Stimulated activated CD8-positive, alpha-beta memory T cell treated with anti-CD3 and anti-CD28 coated beads, Interleukin-2, amount 100 ng/mL, for 1 hour (primary cell): ENCODE results near the gene EXOSC10.
"Not testable (repeated sequence)": the region's sequence is repeated elsewhere in the genome, so short reads cannot be mapped to it uniquely, and the experiment has no call there.

Experiments used
- DNase-seq, 2 donors: peaks; one replicate each; pipeline ENCODE4 v3.0.0-alpha.2; 2020; ENCODE audit warnings: low read depth in 2 of 2

Gene EXOSC10

DNA sequence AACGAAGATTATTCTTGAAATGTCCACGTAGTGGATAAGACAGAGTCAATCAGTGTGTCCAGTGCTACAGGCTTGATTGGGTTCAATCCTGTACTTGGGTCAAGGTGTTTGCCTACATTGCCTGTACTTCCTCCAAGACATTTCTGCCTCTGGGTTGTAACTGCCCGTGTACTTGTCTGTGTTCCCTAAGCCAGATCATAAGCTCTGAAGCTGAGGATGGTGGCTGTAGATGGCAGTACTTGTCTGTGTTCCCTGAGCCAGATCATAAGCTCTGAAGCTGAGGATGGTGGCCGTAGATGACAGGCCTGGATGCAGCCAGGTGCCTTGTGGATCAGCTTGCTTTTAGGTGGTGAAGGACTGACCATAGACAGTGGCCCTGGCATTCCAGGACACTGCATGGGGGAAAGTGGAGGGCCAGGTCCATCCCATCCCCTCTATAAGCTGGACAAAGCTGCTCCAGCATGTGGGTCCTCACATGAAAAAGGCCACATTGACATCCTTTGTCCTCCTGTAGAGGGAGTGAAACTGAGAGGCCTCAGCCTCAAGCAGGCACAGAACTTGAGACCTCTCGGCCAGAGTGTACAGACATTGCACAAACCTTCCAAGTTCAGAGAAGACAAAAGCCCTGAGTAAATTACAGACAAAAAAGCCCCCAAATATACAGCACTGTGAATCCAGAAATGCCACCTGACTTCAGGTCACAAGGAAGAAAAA lies 37.9 kb downstream of the EXOSC10 start:
- no peak for DNase-seq

DNA sequence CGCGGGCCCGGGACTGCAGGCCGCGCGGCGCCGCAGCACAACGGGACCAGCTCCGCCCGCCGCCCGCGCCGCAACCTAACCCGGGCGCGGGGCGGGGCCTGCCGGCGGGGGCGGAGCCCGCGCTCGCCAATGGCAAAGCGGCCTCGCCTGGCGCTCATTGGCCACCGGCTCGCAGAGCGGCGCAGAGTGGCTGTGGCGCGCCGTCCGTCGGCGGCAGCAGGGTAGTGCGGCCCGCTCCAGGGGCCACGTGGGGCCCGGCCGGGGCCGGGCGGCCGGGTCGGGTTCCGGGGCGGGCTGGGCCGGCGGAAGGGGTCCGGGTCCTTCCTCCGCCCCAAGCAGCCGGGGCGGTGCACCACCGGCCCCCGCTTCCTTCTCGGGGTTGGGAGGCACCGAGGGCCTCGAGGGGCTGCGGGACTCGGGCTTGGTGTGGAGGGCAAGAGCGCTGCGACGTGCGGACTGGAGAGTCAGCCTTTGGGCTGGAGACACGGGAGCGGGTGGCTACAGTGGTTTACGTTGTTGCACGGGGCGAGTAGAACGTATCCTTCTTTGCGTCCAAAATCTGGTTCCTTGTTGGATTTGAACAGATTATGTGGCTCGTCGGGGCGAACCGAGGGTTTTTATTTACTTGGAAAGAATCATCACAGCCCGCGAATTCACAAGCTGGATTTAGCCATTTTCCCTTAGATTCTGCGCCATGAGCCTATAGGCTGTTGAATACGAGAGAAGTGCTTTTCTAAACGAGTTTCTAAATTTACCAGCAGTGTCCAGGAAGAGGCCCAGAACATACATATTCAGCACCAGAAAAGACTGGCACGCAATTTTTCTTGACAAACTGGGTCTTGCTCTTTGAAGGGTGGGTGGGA lies 39.5 kb downstream of the EXOSC10 start, which contains the start of gene SRM:
SRM (minus strand) TSS at position 51 of the 863 bp plus-strand sequence. CDS start 75 bp downstream, outside the sequence.
- peak; percentile 77 to 82 for DNase-seq

DNA sequence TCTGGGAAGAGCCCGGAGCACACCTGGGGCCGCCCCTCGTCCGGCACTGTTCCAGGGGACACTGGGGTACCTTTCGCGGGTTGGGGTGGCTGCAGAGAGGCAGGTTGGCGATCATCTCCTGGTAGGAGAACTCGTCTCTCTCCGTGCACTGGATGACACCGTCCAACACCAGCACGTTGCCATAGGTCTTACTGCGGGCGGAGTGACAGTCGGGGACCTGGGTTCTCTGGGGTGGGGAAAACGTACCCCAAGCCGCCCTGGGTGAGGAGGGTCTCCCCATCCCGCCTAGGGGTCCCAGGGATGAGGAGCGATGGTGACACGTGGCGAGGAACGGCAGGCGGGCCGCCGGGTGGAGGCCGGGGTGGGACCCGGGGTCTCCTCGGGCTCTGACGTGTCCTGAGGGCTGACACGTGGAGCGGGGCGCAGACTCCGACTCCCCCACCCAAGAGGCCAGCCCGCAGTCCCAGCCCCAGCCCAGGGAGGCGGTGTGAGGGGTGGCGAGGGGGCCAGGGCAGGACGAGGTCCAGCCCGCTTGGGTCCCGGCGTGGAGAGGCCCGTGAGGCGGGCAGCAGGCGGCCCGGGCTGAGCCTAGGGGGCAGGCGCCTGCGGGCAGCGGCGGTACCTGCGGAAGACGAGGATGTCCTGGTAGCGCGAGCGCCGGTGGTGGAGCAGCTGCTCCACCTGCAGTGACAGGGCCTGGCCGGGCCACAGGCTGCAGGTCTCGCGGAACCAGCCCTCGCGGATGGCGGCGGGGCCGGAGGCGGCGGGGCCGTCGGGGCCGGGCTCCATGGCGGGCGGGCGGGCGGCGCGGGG lies 40.3 kb downstream of the EXOSC10 start:
- no peak for DNase-seq

DNA sequence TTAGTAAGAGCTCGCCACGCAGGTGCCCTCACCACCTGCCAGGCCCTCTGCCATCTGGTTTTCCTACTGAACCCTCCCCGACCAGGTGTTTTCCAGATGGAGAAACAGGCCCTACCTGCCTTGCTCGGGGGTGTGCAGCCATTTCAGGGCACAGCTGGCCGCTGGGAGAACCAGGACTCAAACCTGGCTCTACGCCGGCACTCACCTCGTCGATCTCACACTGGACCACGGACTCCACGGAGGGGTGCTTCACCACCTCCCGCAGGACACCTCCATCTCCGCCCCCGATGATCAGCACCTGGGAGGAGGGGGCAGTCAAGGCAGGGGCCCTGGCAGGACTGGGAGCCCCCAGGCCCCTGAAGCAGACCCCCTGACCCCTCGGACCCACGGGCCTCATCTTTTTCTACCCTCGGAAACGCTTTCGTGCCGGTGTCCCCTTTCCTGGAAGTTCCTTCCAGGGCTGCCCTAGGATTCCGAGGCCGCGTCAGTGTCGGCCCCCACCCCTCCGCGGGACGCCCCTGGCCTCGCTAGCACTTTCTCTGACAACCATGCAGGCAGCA lies 41.0 kb downstream of the EXOSC10 start:
- no peak for DNase-seq

DNA sequence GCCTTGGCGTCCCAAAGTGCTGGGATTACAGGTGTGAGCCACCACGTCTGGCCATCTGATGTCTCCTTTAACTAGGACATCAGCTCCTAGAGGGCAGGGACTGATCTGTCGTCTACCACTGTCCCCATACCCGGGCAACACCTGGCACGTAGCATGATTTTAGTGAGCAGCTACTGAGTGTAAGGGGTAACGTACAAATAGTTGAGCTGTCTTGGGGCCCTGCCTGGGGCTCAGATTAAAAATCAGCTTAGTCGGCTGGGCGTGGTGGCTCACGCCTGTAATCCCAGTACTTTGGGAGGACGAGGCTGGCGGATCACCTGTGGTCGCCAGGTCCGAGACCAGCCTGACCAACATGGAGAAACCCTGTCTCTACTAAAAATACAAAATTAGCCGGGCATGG lies 41.6 kb downstream of the EXOSC10 start:
- DNase-seq, result no peak

DNA sequence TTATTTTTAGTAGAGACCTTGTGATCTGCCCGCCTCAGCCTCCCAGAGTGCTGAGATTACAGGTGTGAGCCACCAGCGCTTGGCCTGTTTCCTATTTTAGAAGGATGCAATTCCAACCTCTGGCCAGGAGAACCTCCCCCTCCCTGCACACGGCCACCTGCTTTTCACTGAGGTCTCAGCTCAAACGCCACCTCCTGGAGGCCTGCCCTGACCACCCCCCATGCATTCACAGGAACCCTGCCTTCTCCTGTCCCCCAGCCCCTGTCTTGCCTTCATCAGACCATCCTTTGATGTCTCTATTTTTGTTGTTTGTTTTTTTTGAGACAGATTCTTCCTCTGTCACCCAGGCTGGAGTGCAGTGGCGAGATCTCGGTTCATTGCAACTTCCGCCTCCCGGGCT lies 42.2 kb downstream of the EXOSC10 start:
- no peak for DNase-seq

DNA sequence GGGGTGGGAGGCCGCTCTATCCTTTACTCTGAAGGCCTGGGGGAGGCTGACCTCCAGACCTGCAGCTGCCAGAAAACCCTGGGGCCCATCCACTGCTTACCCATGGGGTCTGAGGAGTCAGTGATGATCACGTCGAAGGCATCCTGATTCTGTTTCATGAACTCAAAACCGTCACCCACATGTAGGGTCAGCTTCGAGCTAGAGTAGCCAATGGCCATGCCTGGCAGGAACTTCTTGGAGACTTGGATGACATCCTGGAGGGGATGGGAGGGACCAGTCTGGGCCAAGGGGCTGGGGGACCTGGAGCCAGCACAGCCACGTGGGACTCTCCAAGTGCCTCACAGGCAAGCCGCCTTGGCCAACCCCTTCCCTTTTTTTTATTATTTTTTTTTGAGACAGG lies 43.2 kb downstream of the EXOSC10 start:
- DNase-seq, result no peak

DNA sequence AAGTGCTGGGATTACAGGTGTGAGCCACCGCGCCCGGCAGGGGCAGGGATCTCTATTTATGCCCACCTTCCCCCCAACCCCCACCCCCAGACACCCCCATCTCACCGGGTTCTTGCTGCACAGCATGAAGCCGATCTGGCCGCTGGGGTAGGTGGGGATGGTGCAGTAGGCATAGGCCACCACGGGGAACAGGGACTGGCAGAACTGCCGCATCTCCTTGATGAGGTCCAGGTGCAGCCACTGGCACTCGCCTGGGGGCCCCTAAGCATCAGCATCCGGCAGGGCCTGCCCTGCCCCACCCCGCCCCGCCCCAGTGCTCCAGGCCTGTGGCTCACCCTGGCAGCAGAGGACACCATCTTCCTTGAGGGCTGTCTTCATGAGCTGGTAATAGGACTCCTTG lies 44.0 kb downstream of the EXOSC10 start:
- DNase-seq, result no peak

DNA sequence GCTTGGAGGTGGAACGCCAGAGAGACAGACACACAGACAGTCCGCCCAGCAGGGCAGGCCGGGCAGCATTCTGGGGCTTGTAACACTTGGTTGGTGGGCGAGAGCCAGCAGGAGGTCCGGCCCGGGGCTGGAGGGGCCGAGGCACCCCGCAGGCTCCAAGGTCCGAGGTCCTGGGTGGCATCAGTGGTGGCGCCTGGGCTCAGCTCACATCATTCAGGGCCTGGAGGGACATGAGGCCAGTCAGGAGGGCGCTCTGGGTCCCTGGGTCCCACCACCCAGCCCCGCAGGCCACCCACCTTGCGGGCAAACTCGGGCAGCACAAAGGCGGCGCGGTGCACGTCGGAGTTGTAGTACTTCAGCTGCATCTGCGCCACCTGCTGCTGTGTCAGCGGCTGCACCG lies 45.0 kb downstream of the EXOSC10 start:
- no peak for DNase-seq

DNA sequence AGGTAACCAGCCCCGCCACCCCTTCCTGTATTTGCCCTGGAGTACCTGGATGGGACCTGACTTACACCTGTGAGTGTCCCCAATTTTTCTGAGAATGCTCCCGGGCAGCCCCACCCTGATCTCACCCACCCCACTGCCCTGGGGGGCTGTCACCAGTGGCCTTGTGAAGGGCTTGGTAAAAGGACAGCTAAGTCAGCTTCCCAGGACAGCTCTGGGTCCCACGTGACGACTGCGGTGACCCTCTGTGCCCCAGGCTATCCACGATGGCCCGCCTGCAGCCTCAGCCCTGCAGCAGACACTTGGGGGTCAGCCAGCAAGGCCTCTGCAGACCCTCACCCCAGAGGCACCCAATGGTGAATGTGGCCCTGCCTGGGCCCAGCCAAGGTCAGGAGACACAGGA lies 45.5 kb downstream of the EXOSC10 start:
- DNase-seq, result no peak

DNA sequence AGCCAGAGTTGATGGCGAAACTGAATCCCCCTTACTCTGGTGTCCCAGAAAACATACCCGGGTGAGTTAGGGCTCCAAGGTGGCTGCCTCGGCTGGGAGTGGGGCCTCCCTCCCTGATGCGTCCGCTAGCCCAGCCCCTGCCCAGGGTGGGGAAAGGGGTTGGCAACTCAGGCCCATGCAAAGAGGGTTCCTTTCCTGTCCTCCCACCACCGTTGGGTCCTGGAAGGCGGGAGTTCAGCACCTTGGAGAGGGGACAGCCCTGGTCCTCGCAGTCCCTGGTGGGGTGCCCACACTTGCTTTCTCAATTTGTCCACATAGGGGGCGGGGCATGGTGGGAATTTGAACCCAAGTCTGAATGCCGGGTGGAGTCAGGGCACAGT lies 45.9 kb downstream of the EXOSC10 start:
- DNase-seq, result no peak

DNA sequence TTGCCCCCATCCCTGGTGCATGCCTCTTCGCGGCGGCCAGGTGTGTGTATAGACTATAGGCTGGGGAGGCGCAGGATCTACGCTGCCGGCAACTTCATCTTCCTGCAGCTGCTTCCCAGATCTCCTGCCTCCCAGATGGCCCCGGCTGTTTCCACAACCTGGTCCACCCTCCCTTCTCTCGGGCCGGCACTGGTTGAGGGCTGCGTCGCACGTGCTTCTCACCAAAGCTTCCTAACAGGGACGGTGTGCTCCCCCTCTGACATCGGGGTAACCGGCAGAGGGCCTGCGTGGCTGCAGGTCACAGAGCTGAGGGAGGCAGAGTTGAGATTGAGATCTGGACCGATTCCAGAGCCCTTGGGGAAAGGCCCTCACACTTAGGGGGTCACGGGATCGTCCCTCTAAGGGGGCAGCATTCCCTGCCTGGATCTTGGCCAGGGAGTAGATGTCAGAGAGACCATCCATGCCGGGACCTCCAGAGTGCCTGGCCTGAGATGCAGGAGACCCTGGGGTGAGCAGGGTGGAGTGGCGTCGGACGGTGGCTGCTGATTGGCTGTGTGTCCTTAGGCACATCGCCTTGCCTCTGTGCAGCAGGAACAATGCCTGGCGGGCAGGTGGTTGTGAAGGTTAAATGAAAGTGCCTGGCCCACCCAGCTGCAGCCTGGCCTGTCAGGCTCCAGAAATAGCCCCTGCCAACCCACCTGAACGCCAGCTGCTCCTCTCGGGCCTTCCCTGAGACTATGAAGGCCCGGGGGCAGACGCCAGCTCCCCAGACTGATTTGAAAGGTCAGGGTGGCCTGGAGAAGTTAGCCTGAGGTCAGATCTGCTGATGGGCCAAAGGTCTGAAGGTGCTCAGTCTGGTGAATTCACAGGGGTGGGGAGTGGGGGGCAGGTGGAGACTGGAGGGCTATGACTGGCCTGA lies 46.6 kb downstream of the EXOSC10 start:
- DNase-seq, result no peak

DNA sequence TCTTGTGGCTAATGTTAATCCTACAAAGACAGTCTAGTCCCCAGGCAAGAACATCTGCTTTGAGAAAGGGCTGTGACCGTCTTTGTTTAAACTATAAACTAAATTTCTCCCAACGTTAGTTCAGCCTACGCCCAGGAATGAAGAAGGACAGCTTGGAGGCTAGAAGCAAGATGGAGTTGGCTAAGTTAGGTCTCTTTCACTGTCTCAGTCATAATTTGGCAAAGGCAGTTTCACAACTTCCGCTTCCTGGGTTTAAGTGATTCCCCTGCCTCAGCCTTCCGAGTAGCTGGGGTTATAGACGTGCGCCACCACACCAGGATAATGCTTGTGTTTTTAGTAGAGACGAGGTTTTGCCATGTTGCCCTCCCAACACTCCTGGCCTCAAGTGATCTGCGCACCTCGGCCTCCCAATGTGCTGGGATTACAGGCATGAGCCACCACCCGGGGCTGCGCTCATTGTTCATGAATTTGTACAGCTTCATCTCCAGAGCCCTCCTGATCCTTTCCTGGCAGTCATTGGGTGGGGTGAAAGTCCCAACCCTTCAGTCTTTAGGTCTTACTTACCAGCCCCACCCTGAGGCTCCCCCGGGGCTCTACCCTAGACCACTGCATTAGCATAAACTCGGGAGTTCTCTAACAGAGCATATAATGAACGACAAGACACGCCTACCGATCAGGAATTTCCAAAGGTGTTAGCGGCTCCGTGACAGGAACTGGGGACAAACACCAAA lies 47.7 kb downstream of the EXOSC10 start:
- no peak for DNase-seq

DNA sequence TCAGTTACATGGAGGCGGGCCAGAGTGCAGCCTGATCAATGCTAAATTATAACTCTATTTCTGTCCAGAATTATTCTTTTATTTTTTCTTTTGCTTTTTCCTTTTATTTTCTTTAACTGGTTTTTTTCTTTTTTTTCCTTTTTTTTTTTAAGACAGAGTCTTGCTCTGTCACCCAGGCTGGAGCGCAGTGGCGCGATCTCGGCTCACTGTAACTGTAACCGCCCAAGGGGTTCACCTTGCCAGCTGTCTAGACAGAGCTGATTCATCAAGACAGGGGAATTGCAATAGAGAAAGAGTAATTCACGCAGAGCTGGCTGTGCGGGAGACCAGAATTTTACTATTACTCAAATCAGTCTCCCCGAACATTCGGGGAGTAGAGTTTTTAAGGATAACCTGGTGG lies 48.5 kb downstream of the EXOSC10 start:
- DNase-seq, result not testable (repeated sequence)

DNA sequence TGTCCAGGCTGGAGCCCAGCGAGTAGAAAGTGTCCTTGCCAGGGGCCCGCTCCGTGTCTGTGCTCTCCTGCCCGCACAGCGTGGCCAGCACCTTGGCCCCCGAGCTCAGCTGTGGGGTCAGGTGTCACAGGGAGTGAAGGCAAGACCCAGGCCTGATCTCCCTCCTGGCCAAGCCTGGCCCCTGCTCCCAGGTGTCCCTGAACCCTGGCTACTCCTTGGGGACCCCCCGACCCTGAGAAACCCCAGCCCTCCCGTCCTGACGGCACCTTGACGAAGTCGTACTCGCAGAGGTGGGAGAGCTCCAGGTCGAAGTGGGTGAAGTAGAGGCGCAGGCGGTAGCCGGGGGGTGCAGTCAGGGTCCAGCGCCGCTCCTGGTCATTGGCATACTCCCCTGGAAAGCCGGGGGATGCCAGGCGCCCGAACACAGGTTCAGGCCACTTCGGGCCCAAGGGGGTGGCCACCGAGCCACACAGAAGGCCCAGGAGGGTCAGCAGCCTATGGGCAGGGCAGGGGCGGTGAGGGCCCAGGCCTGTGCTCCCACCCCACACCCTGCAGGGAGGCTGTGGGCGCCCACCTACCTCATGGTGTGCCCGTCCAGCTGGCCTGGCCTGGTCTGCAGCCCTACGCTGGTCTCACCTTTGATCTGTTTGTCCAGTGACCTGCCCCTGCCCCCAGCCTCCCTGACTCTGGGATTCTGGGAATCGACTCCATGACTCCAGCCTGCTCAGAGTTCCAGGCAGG lies 52.9 kb downstream of the EXOSC10 start, which contains the start of gene MASP2:
MASP2 (minus strand) TSS at position 615 of the 741 bp plus-strand sequence; CDS start at position 583, 32 bp downstream.
- DNase-seq, result no peak

DNA sequence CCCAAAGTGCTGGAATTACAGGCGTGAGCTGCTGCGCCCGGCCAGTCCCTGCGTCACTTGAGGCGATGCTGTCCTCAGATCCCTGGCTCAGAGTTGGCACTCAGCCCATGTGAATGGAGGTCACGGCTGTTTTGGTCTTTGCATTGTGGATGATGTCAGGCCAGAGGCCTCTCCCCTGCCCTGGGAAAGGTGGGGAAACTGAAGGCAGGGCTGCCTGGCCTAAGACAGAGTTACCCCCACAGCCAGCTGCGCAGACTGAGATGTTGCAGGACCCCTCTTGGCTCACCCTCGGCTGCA lies 53.5 kb downstream of the EXOSC10 start:
- DNase-seq, result no peak

DNA sequence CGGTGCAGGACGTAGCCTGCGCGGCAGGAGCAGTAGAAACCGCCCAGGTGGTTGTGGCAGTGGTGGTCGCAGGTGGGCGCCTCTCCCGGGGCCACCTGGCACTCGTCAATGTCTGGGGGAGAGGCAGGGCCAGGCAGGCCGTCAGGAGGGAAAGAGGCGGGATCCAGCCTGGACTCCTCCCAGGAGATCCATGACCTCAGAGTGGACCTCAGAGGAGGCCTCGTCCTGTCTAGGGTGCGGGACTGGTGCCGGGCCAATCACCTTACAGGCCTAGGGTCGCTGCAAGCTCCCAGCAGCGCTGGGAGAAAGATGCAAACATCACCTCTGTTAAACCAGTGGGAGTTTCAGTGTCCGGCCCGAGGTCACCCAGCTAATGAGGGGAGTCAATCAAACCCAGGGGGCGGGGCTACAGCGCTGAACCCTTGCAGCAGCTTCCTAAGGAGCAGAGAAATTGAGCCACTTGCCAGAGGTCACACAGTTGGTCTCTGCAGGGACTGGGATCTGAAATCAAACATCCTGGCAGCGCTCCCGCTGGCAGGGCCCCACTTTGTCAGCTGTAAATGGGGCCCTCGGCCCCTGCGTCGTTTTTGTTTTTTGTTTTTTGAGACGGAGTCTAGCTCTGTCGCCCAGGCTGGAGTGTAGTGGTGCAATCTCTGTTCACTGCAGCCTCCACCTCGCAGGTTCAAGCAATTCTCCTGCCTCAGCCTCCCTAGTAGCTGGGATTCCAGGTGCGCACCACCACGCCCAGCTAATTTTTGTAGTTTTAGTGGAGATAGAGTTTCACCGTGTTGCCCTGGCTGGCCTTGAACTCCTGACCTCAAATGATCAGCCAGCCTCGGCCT lies 54.0 kb downstream of the EXOSC10 start:
- DNase-seq, result no peak

DNA sequence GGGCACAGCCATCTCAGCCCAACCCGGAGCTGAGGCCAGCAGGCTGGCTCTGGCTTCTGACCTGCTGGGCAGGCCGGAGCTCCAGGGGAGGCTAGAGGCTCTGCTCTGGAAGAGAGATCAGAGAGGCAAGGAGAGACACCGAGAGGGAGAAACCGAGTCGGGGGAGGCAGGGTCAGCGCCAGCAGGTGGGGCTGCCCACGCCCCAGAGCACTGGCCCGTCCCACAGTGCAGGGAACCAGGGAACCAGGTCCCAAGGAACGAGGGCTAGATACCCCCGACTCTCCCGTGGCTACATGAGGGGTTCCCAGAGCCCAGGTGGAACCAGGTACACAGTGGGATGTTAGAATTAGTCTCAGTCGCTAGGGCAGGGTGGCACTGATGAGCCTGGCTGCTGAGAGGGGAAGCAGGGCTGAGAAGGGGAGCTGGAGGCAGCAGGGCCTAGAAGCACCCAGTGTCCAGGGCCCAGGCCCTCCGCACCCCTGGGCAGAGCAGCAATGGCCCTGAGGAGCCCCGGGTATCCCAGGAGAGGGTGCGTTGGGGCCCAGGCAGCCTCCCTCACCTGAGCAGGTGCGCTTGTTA lies 54.7 kb downstream of the EXOSC10 start:
- DNase-seq, result no peak
